Measurements from ENCODE around the gene DMD.
"Not testable (repeated sequence)": the region's sequence is repeated elsewhere in the genome, so short reads cannot be mapped to it uniquely, and the experiment has no call there.

DMD gene

DNA sequence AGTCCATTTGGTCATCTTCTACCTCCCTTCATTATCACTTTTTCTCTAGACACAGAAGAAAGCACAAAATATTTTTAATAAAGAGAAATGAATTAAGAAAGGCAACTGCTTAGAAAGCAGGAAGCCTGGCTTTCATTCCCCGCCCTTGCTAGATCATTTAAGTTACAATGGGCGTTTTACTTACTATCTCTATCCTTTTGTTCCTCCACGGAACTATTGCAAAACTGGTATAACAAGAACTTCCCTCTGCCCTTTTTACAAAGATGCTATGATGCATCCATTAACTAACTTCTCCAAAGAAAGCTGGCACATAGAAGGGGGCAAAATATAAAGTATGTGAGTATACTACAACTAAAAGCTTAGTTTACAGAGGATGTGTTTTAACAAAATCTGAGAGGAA, 1705.0 kb downstream of the DMD start:
- H3K9me3 ChIP-seq (ENCODE audit: control insufficient read depth, low read length), result no peaks in the 10 kb centered on the region
- peaks cover 5% of the 10 kb centered on the region for H3K4me1 ChIP-seq (ENCODE audit: control insufficient read depth, insufficient read depth, low read length, poor library complexity, severe bottlenecking)
- H3K36me3 ChIP-seq (ENCODE audit: control insufficient read depth, insufficient read depth, low read length), result no peaks in the 10 kb centered on the region
- WGBS, 2 experiments (ENCODE audit: insufficient coverage in 2 of 2), result 100% methylated on average over 2 of the region's 3 CpGs; no CpG with 5 or more reads in 1 of the 2 experiments
- no peak overlapping the region for H3K4me3 ChIP-seq (ENCODE audit: extremely low read depth, insufficient read depth, low read length, poor library complexity, severe bottlenecking)
- H3K27ac ChIP-seq (ENCODE audit: low read depth, low read length, severe bottlenecking), result no peak overlapping the region

- no CpG with 5 or more reads among the region's 1 CpG for WGBS, 2 experiments (ENCODE audit: insufficient coverage in 2 of 2)
- no peak overlapping the region for H3K27ac ChIP-seq (ENCODE audit: low read depth, low read length, severe bottlenecking)
- no peaks in the 10 kb centered on the region for H3K36me3 ChIP-seq (ENCODE audit: control insufficient read depth, insufficient read depth, low read length)
- no peak overlapping the region for H3K4me3 ChIP-seq (ENCODE audit: extremely low read depth, insufficient read depth, low read length, poor library complexity, severe bottlenecking)
- H3K4me1 ChIP-seq (ENCODE audit: control insufficient read depth, insufficient read depth, low read length, poor library complexity, severe bottlenecking), result peaks cover 7% of the 10 kb centered on the region
- no peaks in the 10 kb centered on the region for H3K9me3 ChIP-seq (ENCODE audit: control insufficient read depth, low read length)
These were observed 1710.4 kb downstream of the DMD start for GRCh38 chrX:31500921-31501320.

DNA sequence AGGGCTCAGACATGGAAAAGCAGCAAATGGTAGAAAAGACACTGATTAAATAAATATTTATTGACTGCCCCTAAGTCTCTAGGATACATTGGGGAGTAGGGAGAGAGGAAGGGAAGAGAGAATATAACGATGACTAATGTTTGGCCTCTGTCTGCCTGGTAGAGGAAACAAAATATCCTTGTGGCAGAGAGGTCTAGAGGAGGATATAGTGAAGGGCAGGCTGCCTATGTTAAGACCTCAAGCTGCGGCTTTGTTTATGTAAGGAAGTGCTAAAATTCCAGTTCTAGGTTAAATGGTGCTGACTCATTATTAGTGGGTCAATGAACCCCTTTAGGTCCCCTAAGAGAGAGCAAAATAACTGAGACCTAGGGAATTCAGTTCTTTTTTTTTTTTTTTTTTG, 1712.2 kb downstream of the DMD start:
- H3K4me3 ChIP-seq (ENCODE audit: extremely low read depth, insufficient read depth, low read length, poor library complexity, severe bottlenecking), result no peak overlapping the region
- peak overlapping the region; percentile 23 for H3K27ac ChIP-seq (ENCODE audit: low read depth, low read length, severe bottlenecking)
- no peaks in the 10 kb centered on the region for H3K36me3 ChIP-seq (ENCODE audit: control insufficient read depth, insufficient read depth, low read length)
- WGBS, 2 experiments (ENCODE audit: insufficient coverage in 2 of 2), result 20 to 63% methylated on average over 1 of the region's 2 CpGs
- H3K9me3 ChIP-seq (ENCODE audit: control insufficient read depth, low read length), result no peaks in the 10 kb centered on the region
- H3K4me1 ChIP-seq (ENCODE audit: control insufficient read depth, insufficient read depth, low read length, poor library complexity, severe bottlenecking), result peaks cover 7% of the 10 kb centered on the region

DNA sequence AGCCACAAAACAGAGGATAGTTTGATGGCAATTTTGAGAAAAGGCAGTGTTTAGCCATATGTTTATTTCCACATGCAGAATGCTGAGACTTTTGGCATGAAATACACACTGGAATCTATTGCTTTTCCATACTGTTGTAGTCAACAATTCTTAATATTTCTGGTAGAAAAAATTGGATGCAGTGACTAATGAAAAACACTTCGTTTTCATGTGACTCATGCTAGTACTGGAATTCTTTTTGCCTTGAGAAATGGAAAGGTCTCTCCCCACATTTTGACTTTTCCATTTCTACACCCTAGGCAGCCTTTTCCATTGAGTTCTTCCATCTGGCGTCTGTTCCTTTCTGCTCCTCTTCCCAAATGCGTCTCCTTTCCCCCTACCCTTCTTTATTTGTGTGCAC, 1714.3 kb downstream of the DMD start:
- H3K4me3 ChIP-seq (ENCODE audit: extremely low read depth, insufficient read depth, low read length, poor library complexity, severe bottlenecking), result no peak overlapping the region
- H3K4me1 ChIP-seq (ENCODE audit: control insufficient read depth, insufficient read depth, low read length, poor library complexity, severe bottlenecking), result peaks cover 7% of the 10 kb centered on the region
- H3K27ac ChIP-seq (ENCODE audit: low read depth, low read length, severe bottlenecking), result no peak overlapping the region
- no peaks in the 10 kb centered on the region for H3K9me3 ChIP-seq (ENCODE audit: control insufficient read depth, low read length)
- WGBS, 2 experiments (ENCODE audit: insufficient coverage in 2 of 2), result 90% methylated on average over 2 of the region's 3 CpGs; no CpG with 5 or more reads in 1 of the 2 experiments
- H3K36me3 ChIP-seq (ENCODE audit: control insufficient read depth, insufficient read depth, low read length), result no peaks in the 10 kb centered on the region

DNA sequence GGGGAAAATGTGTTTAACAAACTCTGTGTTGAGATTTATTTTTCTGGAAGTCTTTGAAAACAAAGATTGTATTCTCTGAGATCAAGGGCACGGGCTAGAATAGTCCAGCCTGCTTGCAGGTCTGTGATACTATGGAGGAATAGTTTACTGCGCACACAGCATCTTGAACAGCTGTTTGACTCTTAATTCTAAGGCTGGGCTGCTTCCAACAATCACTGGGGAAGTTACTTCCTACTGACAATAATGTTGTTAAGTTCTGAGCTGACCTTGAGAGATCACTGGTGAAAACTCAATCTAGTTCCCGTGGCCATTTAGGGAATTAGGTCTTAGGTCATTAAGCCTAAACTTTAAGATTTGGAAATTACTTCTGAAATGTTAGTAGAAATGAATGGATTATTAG, 1723.4 kb downstream of the DMD start:
- 89% methylated on average over 3 of the region's 3 CpGs; no CpG with 5 or more reads in 1 of the 2 experiments for WGBS, 2 experiments (ENCODE audit: insufficient coverage in 2 of 2)
- Histone ChIP-seq H3K4me3 (ENCODE audit: extremely low read depth, insufficient read depth, low read length, poor library complexity, severe bottlenecking) (no peak overlapping the region), H3K4me1 (ENCODE audit: control insufficient read depth, insufficient read depth, low read length, poor library complexity, severe bottlenecking) (no peaks in the 10 kb centered on the region), H3K36me3 (ENCODE audit: control insufficient read depth, insufficient read depth, low read length) (no peaks in the 10 kb centered on the region), H3K9me3 (ENCODE audit: control insufficient read depth, low read length) (no peaks in the 10 kb centered on the region), H3K27ac (ENCODE audit: low read depth, low read length, severe bottlenecking) (no peak overlapping the region)

GRCh38 chrX:31483336-31483735, 1728.0 kb downstream of the DMD start:
- Histone ChIP-seq H3K36me3 (ENCODE audit: control insufficient read depth, insufficient read depth, low read length) (no peaks in the 10 kb centered on the region), H3K4me1 (ENCODE audit: control insufficient read depth, insufficient read depth, low read length, poor library complexity, severe bottlenecking) (no peaks in the 10 kb centered on the region), H3K4me3 (ENCODE audit: extremely low read depth, insufficient read depth, low read length, poor library complexity, severe bottlenecking) (no peak overlapping the region), H3K9me3 (ENCODE audit: control insufficient read depth, low read length) (no peaks in the 10 kb centered on the region), H3K27ac (ENCODE audit: low read depth, low read length, severe bottlenecking) (no peak overlapping the region)
- no CpG with 5 or more reads among the region's 5 CpGs for WGBS, 2 experiments (ENCODE audit: insufficient coverage in 2 of 2)

- Histone ChIP-seq H3K4me1 (ENCODE audit: control insufficient read depth, insufficient read depth, low read length, poor library complexity, severe bottlenecking) (no peaks in the 10 kb centered on the region), H3K27ac (ENCODE audit: low read depth, low read length, severe bottlenecking) (no peak overlapping the region), H3K4me3 (ENCODE audit: extremely low read depth, insufficient read depth, low read length, poor library complexity, severe bottlenecking) (no peak overlapping the region), H3K9me3 (ENCODE audit: control insufficient read depth, low read length) (no peaks in the 10 kb centered on the region), H3K36me3 (ENCODE audit: control insufficient read depth, insufficient read depth, low read length) (no peaks in the 10 kb centered on the region)
- no CpG with 5 or more reads among the region's 4 CpGs for WGBS, 2 experiments (ENCODE audit: insufficient coverage in 2 of 2)
These were observed 1730.7 kb downstream of the DMD start for GRCh38 chrX:31480696-31481095.

- H3K4me3 ChIP-seq (ENCODE audit: extremely low read depth, insufficient read depth, low read length, poor library complexity, severe bottlenecking), result no peak overlapping the region
- 97 to 100% methylated on average over 1 to 8 of the region's 11 CpGs for WGBS, 2 experiments (ENCODE audit: insufficient coverage in 2 of 2)
- H3K9me3 ChIP-seq (ENCODE audit: control insufficient read depth, low read length), result no peaks in the 10 kb centered on the region
- no peaks in the 10 kb centered on the region for H3K4me1 ChIP-seq (ENCODE audit: control insufficient read depth, insufficient read depth, low read length, poor library complexity, severe bottlenecking)
- no peaks in the 10 kb centered on the region for H3K36me3 ChIP-seq (ENCODE audit: control insufficient read depth, insufficient read depth, low read length)
- H3K27ac ChIP-seq (ENCODE audit: low read depth, low read length, severe bottlenecking), result no peak overlapping the region
These were observed 1740.1 kb downstream of the DMD start for GRCh38 chrX:31471229-31471628.

GRCh38 chrX:31470753-31471152, 1740.6 kb downstream of the DMD start:
- 75 to 90% methylated on average over 2 to 4 of the region's 7 CpGs for WGBS, 2 experiments (ENCODE audit: insufficient coverage in 2 of 2)

GRCh38 chrX:31464306-31464915, 1746.9 kb downstream of the DMD start:
- H3K27ac ChIP-seq (ENCODE audit: low read depth, low read length, severe bottlenecking), result no peak overlapping the region
- WGBS, 2 experiments (ENCODE audit: insufficient coverage in 2 of 2), result no CpG with 5 or more reads among the region's 4 CpGs

More at GRCh38 chrX:31470753-31471152, 1740.6 kb downstream of the DMD start:
- not testable (repeated sequence) for H3K4me3 ChIP-seq (ENCODE audit: extremely low read depth, insufficient read depth, low read length, poor library complexity, severe bottlenecking); H3K36me3 ChIP-seq (ENCODE audit: control insufficient read depth, insufficient read depth, low read length); H3K27ac ChIP-seq (ENCODE audit: low read depth, low read length, severe bottlenecking); H3K4me1 ChIP-seq (ENCODE audit: control insufficient read depth, insufficient read depth, low read length, poor library complexity, severe bottlenecking); H3K9me3 ChIP-seq (ENCODE audit: control insufficient read depth, low read length)

DNA sequence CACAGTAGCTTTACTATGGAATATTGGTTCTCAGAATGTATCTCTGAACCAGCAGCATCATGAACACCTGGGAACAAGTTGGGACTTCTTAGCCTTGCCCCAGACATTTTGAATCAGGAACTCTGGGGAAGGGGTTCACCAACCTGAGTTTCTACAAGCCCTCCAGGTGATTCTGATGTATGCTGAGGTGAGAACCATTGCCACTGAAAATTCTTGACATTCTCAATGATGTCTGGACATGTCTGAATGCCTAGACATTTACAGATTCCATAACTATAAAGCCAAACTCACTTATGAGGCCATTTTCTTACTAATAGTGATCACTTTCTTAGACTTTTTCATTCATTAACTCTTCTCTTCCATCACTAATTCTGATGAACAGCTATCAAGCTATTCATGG, 1750.1 kb downstream of the DMD start:
- no peaks in the 10 kb centered on the region for H3K9me3 ChIP-seq (ENCODE audit: control insufficient read depth, low read length)
- H3K36me3 ChIP-seq (ENCODE audit: control insufficient read depth, insufficient read depth, low read length), result no peaks in the 10 kb centered on the region
- no peak overlapping the region for H3K4me3 ChIP-seq (ENCODE audit: extremely low read depth, insufficient read depth, low read length, poor library complexity, severe bottlenecking)
- H3K27ac ChIP-seq (ENCODE audit: low read depth, low read length, severe bottlenecking), result no peak overlapping the region
- no peaks in the 10 kb centered on the region for H3K4me1 ChIP-seq (ENCODE audit: control insufficient read depth, insufficient read depth, low read length, poor library complexity, severe bottlenecking)

More at GRCh38 chrX:31464306-31464915, 1746.9 kb downstream of the DMD start:
- Histone ChIP-seq H3K4me1 (ENCODE audit: control insufficient read depth, insufficient read depth, low read length, poor library complexity, severe bottlenecking) (no peaks in the 10 kb centered on the region), H3K4me3 (ENCODE audit: extremely low read depth, insufficient read depth, low read length, poor library complexity, severe bottlenecking) (no peak overlapping the region), H3K36me3 (ENCODE audit: control insufficient read depth, insufficient read depth, low read length) (no peaks in the 10 kb centered on the region), H3K9me3 (ENCODE audit: control insufficient read depth, low read length) (no peaks in the 10 kb centered on the region)

Data from mesodermal cell (in vitro differentiated cells).